Type B pancreatic cell (in vitro differentiated cells): Measurements from ENCODE around the gene ZFYVE9. TPM values are rescaled to one million over a fixed set of nuclear protein-coding genes. Genes with fewer than 3 reads are reported as not detected.

Experiments
- DNase-seq: peaks from one replicate; pipeline ENCODE4 v3.0.0; 2021; ENCODE audit warnings: mixed read lengths; ENCODE audit not compliant: unreplicated experiment; ENCODE audit errors: extremely low spot score
- H3K27ac Mint-ChIP-seq: 2 replicates; pipeline ENCODE4 v1.8.0; 2021; ENCODE audit warnings: mild to moderate bottlenecking, mixed read lengths
- H3K27me3 Mint-ChIP-seq: 2 replicates; pipeline ENCODE4 v1.8.0; 2021; ENCODE audit warnings: mixed read lengths
- H3K36me3 Mint-ChIP-seq: 2 replicates; pipeline ENCODE4 v1.8.0; 2021; ENCODE audit warnings: mixed read lengths
- H3K4me1 Mint-ChIP-seq: one replicate; pipeline ENCODE4 v1.8.0; 2021; ENCODE audit warnings: mixed read lengths; ENCODE audit not compliant: unreplicated experiment
- H3K4me3 Mint-ChIP-seq: 2 replicates; pipeline ENCODE4 v1.8.0; 2021; ENCODE audit warnings: mild to moderate bottlenecking, mixed read lengths
- H3K9me3 Mint-ChIP-seq: 2 replicates; pipeline ENCODE4 v1.8.0; 2021; ENCODE audit warnings: mixed read lengths
- total RNA-seq: library from RNA; stranded (reverse); gene quantifications from 2 replicates; pipeline ENCODE4 v1.2.1, GENCODE V29; 2021; ENCODE audit warnings: low replicate concordance
- TF ChIP-seq, protein P1 (sequence below): fragments of 200-600 bp; sonication (generic); conservative IDR thresholded peaks from 2 replicates; pipeline ENCODE4 v1.5.0; 2021; ENCODE audit warnings: antibody characterized with exemption, mild to moderate bottlenecking

The ZFYVE9 gene
- total RNA-seq, 1 donor from 2014 or later = 30.6 TPM

DNA sequence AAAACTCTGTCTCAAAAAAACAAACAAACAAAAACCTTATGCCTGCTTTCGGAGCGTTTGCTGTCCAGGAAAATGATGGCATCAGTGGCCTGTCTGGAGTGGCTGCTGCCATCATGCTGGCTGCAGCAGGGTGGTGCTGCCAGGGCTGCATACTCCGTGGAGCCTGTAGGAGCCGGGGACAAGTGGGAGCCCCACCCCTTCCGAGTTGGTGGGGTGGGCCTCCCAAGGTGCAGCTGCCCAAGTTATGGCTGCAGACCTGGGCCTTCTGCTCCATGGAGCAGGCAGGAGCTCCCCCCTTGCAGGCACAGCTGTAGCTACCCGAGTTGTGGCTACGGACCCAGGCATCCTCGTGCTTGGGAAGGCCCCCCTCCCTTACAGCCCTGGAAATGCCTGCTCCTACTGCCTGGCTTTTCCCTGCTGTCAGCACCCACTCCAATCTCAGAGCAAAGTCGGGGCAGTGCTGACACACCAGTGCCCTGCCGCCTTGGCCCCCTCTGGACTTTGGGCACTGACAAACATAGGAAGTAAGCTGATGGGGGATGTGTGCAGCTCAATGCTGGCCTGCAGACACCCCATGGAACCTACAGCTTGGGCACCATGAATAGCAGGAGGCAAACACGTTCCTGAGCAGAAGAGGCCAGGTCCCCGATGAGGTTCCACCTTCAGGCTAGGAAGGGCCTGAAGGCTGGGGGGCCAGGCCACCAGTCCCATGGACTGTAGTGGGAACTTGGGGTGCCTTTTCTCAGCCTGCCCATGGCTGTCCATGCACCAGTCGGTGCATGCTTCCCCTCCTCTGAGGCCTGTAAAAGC, 163.7 kb downstream of the ZFYVE9 start:
- Mint-ChIP-seq H3K36me3 (peaks cover 16% of the 10 kb centered on the region), H3K4me1 (no peaks in the 10 kb centered on the region), H3K9me3 (no peaks in the 10 kb centered on the region), H3K27me3 (no peaks in the 10 kb centered on the region), H3K27ac (no peak overlapping the region), H3K4me3 (no peak overlapping the region)
- DNase-seq = no peak
- TF ChIP-seq, protein P1, sequence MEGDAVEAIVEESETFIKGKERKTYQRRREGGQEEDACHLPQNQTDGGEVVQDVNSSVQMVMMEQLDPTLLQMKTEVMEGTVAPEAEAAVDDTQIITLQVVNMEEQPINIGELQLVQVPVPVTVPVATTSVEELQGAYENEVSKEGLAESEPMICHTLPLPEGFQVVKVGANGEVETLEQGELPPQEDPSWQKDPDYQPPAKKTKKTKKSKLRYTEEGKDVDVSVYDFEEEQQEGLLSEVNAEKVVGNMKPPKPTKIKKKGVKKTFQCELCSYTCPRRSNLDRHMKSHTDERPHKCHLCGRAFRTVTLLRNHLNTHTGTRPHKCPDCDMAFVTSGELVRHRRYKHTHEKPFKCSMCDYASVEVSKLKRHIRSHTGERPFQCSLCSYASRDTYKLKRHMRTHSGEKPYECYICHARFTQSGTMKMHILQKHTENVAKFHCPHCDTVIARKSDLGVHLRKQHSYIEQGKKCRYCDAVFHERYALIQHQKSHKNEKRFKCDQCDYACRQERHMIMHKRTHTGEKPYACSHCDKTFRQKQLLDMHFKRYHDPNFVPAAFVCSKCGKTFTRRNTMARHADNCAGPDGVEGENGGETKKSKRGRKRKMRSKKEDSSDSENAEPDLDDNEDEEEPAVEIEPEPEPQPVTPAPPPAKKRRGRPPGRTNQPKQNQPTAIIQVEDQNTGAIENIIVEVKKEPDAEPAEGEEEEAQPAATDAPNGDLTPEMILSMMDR = no peak

DNA sequence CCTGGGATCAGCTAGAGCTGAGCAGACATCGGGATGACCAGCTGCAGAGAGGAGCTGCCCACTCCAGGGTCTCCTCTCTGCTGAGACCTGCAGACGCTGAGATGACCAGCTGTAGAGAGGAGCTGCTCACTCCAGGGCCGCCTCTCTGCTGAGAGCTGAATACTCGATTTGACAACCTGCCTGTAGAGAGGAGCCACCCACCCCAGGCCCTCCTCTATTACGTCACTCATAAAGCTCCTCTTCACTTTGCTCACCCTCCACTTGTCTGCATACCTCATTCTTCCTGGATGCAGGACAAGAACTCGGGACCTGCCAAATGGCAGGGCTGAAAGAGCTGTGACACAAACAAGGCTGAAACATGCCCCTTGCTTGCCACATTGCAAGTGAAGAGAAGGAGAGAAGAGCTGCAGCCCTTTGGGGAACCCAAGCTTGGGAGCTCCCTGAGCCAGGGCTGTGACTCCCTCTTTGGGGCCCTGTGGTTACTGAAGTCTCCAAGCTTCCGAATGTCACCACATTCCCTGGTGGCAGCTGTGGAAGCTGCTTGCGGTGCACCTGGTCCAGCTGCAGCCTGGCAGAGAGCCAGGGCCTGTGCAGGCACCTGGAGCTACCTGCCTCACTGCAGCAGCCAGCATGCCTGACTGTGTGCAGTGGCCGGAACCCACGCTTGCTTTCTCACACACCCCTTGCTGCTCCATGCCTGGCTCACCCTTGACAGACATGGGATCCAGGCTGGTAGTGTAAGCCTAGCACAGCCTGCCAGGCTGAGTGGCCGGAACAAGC, 164.5 kb downstream of the ZFYVE9 start:
- Mint-ChIP-seq H3K9me3 (no peaks in the 10 kb centered on the region), H3K36me3 (peaks cover 20% of the 10 kb centered on the region), H3K4me3 (no peak overlapping the region), H3K27me3 (no peaks in the 10 kb centered on the region), H3K27ac (no peak overlapping the region), H3K4me1 (no peaks in the 10 kb centered on the region)
- no peak for DNase-seq
- TF ChIP-seq, protein P1 = no peak

GRCh38 chr1:52321061-52321460, 179.2 kb downstream of the ZFYVE9 start:
- TF ChIP-seq, protein P1 = no peak
- Mint-ChIP-seq H3K4me3 (no peak overlapping the region), H3K4me1 (no peaks in the 10 kb centered on the region), H3K27ac (no peak overlapping the region), H3K27me3 (no peaks in the 10 kb centered on the region), H3K9me3 (no peaks in the 10 kb centered on the region), H3K36me3 (peaks cover 4% of the 10 kb centered on the region)
- no peak for DNase-seq

- no peaks in the 10 kb centered on the region for H3K4me1 Mint-ChIP-seq
- peaks cover 4% of the 10 kb centered on the region for H3K36me3 Mint-ChIP-seq
- no peaks in the 10 kb centered on the region for H3K9me3 Mint-ChIP-seq
- no peak overlapping the region for H3K4me3 Mint-ChIP-seq
- TF ChIP-seq, protein P1 = no peak
- no peak for DNase-seq
- no peak overlapping the region for H3K27ac Mint-ChIP-seq
- no peaks in the 10 kb centered on the region for H3K27me3 Mint-ChIP-seq
Measured at GRCh38 chr1:52323731-52324130, 181.8 kb downstream of the ZFYVE9 start.

DNA sequence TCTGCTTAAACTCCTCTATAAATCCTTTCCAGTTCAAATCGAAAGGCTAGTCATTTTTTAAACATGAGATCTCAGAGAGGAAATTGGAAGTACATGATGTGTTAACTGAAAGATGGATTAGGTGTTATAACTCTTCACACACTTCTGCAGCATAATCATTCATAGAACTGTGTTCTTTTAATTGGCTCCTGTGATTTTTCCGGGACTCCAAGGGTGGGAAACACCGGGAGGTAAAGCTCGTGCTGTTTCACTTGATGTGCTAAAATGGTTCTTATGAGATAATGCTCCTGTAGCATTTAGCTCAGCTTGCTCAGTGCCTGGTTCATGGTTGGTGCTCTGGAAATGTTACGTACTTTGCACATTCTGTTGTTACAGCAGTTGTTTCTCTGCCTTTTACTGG, 183.9 kb downstream of the ZFYVE9 start:
- TF ChIP-seq, protein P1 = no peak
- DNase-seq = no peak
- Mint-ChIP-seq H3K27ac (no peak overlapping the region), H3K4me3 (no peak overlapping the region), H3K4me1 (no peaks in the 10 kb centered on the region), H3K27me3 (no peaks in the 10 kb centered on the region), H3K36me3 (peaks cover 4% of the 10 kb centered on the region), H3K9me3 (no peaks in the 10 kb centered on the region)
